Endothelial cell (in vitro differentiated cells): Measurements from ENCODE around the gene PLEKHN1. TPM values are rescaled to one million over a fixed set of nuclear protein-coding genes. Genes with fewer than 3 reads are reported as not detected.

Experiments
- DNase-seq: peaks from one replicate; pipeline ENCODE4 v3.0.0; 2021; ENCODE audit warnings: low spot score
- H3K27ac Mint-ChIP-seq: one replicate; pipeline ENCODE4 v1.8.0; 2021; ENCODE audit warnings: mixed read lengths, inconsistent platforms; ENCODE audit not compliant: unreplicated experiment
- H3K27me3 Mint-ChIP-seq: one replicate; pipeline ENCODE4 v1.8.0; 2021; ENCODE audit warnings: mild to moderate bottlenecking, moderate library complexity, mixed read lengths, inconsistent platforms; ENCODE audit not compliant: unreplicated experiment
- H3K36me3 Mint-ChIP-seq: one replicate; pipeline ENCODE4 v1.8.0; 2021; ENCODE audit warnings: mild to moderate bottlenecking, low read depth, mixed read lengths, inconsistent platforms; ENCODE audit not compliant: unreplicated experiment
- H3K4me1 Mint-ChIP-seq: one replicate; pipeline ENCODE4 v1.8.0; 2021; ENCODE audit warnings: mild to moderate bottlenecking, mixed read lengths, inconsistent platforms; ENCODE audit not compliant: unreplicated experiment
- H3K4me3 Mint-ChIP-seq: one replicate; pipeline ENCODE4 v1.8.0; 2021; ENCODE audit warnings: mild to moderate bottlenecking, mixed read lengths, inconsistent platforms; ENCODE audit not compliant: unreplicated experiment
- H3K9me3 Mint-ChIP-seq: one replicate; pipeline ENCODE4 v1.8.0; 2021; ENCODE audit warnings: mixed read lengths, inconsistent platforms; ENCODE audit not compliant: unreplicated experiment
- total RNA-seq: library from RNA; stranded (reverse); fragmentation: NEBNext Ultra II Directional; extraction: Animal tissue kit (Norgen Biotek cat#: 25700); gene quantifications from one replicate; pipeline ENCODE4 v1.2.1, GENCODE V29; 2021; ENCODE audit not compliant: unreplicated experiment
- TF ChIP-seq, protein P1 (sequence below): fragments of 200-600 bp; sonication (generic); IDR thresholded peaks from one replicate; pipeline ENCODE4 v1.5.0; 2021; ENCODE audit warnings: antibody characterized with exemption; ENCODE audit not compliant: unreplicated experiment

Gene PLEKHN1
- total RNA-seq, 1 donor from 2014 or later: not detected

DNA sequence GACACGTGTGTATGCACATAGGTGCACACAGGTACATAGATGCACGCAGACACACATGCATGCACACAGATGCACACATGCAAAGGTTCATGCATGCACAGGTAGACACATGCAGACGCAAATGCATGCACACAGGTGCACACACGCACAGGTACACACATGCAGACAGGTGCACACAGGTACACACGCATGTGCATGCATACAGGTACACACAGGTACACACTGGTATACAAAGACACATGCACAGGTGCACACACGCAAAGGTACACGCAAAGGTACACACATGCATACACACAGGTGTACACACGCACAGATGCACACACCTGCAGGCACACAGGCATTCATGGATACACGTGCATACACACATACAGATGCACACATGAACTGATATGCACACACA lies 16.0 kb upstream of the PLEKHN1 start:
- Mint-ChIP-seq H3K9me3 (no peaks in the 10 kb centered on the region), H3K4me3 (peak overlapping the region; percentile 69), H3K27me3 (peaks cover 14% of the 10 kb centered on the region), H3K4me1 (no peaks in the 10 kb centered on the region), H3K27ac (no peak overlapping the region), H3K36me3 (peaks cover 40% of the 10 kb centered on the region)
- TF ChIP-seq, protein P1, sequence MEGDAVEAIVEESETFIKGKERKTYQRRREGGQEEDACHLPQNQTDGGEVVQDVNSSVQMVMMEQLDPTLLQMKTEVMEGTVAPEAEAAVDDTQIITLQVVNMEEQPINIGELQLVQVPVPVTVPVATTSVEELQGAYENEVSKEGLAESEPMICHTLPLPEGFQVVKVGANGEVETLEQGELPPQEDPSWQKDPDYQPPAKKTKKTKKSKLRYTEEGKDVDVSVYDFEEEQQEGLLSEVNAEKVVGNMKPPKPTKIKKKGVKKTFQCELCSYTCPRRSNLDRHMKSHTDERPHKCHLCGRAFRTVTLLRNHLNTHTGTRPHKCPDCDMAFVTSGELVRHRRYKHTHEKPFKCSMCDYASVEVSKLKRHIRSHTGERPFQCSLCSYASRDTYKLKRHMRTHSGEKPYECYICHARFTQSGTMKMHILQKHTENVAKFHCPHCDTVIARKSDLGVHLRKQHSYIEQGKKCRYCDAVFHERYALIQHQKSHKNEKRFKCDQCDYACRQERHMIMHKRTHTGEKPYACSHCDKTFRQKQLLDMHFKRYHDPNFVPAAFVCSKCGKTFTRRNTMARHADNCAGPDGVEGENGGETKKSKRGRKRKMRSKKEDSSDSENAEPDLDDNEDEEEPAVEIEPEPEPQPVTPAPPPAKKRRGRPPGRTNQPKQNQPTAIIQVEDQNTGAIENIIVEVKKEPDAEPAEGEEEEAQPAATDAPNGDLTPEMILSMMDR: no peak
- DNase-seq: no peak

DNA sequence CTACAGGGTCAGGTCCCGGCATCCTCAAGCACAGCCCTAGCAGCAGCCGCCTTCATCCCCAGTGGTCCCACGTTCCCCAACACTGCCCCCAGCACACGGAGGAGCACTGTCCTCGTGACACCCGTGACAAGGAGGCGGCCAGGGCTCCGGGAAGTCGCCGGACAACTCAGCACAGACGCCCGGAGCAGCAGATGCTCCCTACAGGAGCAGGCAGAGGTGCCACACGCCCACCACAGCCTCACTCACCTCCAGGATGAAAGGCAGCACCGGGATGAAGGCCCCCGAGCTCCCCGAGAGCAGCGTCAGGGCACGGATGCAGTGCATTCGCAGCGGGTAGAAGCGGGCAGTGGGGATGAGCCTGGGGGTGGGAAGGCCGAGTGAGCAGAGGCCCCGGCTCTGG lies 15.4 kb upstream of the PLEKHN1 start:
- DNase-seq: no peak
- Mint-ChIP-seq H3K4me3 (peak overlapping the region; percentile 69), H3K27me3 (peaks cover 9% of the 10 kb centered on the region), H3K4me1 (no peaks in the 10 kb centered on the region), H3K36me3 (peaks cover 37% of the 10 kb centered on the region), H3K27ac (no peak overlapping the region), H3K9me3 (no peaks in the 10 kb centered on the region)
- TF ChIP-seq, protein P1: no peak

DNA sequence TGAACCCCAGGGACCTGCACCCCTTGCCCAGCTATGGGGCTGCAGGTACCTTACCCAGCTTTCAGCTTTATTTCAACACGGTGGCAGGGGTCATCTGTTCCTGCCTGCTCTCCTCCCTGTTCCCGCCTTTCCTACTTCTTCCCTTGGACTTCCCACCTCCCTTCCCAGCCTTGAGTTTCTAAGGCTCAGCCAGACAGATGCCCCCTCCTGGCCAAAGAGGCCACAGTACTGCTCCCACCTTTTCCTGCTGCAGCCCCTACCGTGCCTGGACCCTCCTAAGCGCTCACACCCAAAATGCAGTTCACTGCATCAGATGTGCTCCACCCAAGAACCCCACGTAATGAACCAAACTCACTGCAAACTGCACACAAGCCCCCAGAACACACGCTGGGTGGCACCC lies 14.9 kb upstream of the PLEKHN1 start:
- no peaks in the 10 kb centered on the region for H3K4me1 Mint-ChIP-seq
- TF ChIP-seq, protein P1: no peak
- peak overlapping the region; percentile 31 for H3K27ac Mint-ChIP-seq
- H3K9me3 Mint-ChIP-seq: no peaks in the 10 kb centered on the region
- peaks cover 8% of the 10 kb centered on the region for H3K27me3 Mint-ChIP-seq
- H3K36me3 Mint-ChIP-seq: peaks cover 35% of the 10 kb centered on the region
- DNase-seq: no peak
- peak overlapping the region; percentile 63 for H3K4me3 Mint-ChIP-seq

DNA sequence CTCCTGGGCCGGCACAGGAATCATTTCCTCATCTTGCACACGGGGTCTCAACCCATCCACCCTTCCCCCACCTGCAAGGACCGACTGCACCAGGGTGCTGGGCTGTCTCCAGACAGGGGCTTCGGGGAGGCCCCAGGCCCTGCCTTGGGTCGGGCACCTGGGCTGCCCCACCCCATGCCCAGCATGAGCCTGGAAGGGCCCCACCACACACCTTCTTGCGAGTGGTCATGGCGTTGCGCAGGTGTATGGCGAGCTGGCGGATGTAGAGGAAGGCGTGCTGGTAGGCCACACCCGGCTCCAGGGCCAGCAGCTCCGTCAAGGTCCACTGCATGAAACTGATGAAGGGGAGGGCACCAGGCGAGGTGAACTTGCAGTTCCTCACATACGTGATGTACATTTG lies 14.1 kb upstream of the PLEKHN1 start:
- no peak for DNase-seq
- Mint-ChIP-seq H3K4me1 (no peaks in the 10 kb centered on the region), H3K9me3 (no peaks in the 10 kb centered on the region), H3K4me3 (no peak overlapping the region), H3K27me3 (peaks cover 11% of the 10 kb centered on the region), H3K27ac (no peak overlapping the region), H3K36me3 (peaks cover 39% of the 10 kb centered on the region)
- TF ChIP-seq, protein P1: no peak

DNA sequence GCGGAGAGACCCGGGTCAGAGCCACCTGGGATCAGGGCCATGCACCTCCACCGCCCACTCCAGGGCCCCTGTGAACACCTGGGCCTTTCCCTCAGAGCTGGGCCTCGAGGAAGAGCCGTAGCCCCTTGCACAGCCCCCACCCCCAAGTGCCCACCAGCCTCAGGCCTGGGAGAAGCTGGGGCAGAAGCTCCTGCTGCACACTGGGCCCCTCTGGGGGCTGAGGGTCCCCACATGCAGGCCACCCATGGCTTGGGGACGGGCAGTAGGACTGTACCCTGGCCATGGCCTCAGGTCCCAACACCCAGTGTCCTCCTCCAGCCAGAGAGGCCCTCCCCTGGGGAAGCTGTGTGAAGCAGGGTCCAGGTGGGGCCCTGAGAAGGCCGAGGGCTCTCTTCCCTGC lies 13.7 kb upstream of the PLEKHN1 start:
- no peak for DNase-seq
- Mint-ChIP-seq H3K36me3 (peaks cover 42% of the 10 kb centered on the region), H3K4me1 (peaks cover 1% of the 10 kb centered on the region), H3K4me3 (no peak overlapping the region), H3K9me3 (no peaks in the 10 kb centered on the region), H3K27me3 (peaks cover 14% of the 10 kb centered on the region), H3K27ac (no peak overlapping the region)
- TF ChIP-seq, protein P1: no peak
